CD4-positive, alpha-beta T cell treated with Interleukin-12 subunit alpha and Interleukin-12 subunit beta, for 1 hour (primary cell): Measurements from ENCODE around the gene UPK3BL1.
A peak's percentile ranks its signal among the peaks of the same experiment; 100 is the strongest.
"Not testable (repeated sequence)": the region's sequence is repeated elsewhere in the genome, so short reads cannot be mapped to it uniquely, and the experiment has no call there.

Experiments used
- DNase-seq: peaks from one replicate; pipeline ENCODE4 v3.0.0-alpha.2; 2020

UPK3BL1 gene, protein sequence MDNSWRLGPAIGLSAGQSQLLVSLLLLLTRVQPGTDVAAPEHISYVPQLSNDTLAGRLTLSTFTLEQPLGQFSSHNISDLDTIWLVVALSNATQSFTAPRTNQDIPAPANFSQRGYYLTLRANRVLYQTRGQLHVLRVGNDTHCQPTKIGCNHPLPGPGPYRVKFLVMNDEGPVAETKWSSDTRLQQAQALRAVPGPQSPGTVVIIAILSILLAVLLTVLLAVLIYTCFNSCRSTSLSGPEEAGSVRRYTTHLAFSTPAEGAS

DNA sequence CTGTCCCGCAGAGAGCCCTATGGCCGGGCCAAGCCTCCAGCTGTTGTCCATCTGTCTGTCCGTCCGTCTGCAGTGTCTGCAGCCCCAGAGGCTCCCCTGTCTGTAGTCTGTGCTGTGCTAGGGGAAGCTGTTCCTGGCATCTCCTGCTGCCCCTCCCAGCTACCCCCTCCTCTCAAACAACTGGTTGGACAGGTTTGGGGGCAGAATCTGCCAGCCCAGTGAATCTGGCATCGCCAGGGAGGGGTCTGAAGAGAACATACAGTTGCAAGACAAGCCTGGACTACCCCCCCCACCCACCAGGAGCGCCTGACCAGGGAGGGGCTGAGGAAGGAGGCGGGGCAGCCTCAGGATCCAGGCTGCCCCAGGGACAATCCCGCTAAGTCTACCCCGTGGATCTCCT lies at the start of gene UPK3BL1:
UPK3BL1 (minus strand) TSS at position 101 of the 400 bp plus-strand sequence; CDS start at position 51, 50 bp downstream.
- not testable (repeated sequence) for DNase-seq

DNA sequence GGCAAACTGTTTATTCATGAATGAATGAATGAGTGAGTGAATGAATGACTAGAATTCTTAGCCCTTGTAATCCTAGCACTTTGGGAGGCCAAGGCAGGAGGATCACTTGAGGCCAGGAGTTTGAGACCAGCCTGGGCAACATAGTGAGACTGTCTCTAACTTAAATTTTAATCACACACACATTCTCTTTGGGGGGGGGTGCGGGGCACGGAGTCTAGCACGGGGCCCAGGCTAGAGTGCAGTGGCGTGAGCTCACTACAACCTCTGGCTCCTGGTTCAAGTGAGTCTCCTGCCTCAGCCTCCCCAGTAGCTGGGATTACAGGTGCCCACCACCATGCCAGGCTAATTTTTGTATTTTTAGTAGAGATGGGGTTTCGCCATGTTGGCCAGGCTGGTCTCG lies 48.0 kb upstream of the UPK3BL1 start:
- not testable (repeated sequence) for DNase-seq

DNA sequence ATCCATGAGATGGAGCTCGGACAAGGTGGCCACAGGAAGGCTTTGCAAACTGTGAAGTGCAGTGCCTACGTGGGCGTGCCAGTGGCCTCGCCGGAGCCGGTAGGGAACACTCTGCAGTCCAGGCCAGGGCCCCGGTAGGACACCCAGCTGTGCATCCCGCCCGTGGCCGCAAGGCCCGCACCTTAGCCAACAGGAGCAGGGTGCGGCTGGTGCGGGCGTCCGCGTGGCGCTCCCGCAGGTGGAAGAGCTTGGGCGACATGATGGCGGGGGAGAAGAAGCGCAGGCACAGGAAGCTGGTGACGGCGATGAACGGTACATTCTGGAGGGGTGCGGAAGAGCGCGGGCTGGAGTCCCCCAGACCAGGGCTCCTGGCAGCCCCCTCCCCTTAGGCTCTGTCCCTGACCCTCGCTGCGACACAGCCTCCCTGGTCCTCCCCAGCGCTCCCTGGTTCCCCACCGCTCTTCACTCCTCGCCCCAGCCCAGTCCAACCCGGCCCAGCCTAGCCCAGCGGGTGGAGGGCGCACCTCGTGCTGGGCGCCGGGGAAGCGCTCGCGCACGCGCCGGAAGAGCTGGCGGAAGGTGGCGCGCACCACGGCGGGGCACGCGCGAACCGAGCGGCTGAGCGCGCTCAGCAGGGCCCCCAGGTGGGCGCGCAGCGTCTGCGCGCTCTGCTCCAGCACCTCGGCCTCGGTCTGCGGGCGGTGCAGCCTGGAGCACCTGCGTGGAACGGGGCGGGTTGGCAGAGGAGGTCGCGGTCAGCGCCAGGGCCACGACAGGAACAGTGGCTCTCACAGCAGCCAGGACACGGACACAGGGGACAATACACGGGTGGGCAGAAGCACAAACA lies 47.1 kb upstream of the UPK3BL1 start:
- not testable (repeated sequence) for DNase-seq

DNA sequence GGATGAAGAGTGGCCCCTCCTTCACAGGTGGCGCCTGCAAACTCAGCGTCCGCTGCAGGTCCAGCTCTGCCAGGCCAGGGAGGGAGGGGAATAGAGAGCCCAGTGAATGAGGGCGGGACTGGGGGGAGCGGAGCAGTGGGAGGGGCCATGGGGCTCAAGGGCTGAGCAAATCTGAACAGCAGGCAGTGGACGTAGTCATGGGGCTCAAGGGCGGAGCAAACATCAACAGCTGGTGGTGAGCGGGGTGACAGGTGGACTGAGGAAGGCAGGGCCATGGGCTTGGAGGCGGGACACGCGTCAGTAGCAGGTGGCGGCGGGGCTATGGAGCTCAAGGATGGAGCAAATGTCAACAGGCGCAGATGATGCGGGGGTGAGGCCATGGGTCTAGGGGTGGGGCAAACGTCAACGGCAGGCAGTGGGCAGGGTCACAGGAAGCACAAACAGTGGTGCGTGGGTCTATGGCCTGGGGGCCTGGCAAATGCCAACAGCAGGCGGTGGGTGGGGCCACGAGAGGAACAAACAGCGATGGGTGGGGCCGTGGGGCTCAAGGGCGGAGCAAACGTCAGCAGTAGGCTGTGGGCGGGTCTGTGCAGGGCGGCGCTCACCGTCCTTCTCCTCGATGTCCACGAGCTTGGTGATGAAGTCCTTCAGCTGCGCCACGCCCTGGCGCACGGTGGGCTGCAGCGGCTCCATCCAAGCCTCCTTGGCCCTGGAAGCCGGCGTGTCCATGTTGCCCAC lies 45.9 kb upstream of the UPK3BL1 start:
- DNase-seq, result not testable (repeated sequence)

DNA sequence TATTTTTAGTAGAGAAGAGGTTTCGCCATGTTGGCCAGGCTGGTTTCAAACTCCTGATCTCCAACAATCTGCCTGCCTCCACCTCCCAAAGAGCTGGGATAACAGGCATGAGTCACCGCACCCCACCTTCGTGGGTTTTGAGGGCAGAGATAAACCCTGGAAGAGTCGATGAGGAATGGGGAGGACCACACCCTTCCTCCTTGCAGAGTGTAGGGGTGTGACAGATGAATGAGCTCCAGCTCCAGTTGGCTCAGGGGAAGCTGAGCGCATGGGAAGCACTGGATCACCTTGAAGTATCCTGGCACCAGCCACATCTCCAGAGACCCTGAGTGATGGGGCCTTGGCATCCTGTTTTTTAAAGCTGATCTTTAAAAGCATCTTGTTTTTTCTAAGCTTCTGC lies 40.0 kb upstream of the UPK3BL1 start:
- DNase-seq, result not testable (repeated sequence)

DNA sequence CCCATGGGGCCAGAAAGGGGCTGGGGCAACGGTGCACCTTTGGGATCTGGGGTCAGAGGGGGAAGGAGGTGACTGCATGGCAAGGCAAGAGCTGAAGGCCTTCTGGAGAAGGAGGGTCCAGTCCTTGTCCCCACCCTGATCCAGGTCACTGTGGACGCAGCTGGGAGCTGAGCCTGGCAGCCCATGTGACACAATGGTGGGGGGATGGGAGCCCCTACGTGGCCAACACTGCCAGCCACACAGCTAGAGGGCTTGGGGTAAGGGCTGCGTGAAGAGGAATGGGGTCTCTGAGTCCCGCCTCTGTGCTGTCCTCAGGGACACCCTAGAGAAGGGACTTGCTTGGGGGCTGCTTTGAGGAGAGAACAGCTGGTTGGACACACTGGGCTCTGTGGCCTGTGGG lies 38.2 kb upstream of the UPK3BL1 start:
- DNase-seq, result not testable (repeated sequence)

DNA sequence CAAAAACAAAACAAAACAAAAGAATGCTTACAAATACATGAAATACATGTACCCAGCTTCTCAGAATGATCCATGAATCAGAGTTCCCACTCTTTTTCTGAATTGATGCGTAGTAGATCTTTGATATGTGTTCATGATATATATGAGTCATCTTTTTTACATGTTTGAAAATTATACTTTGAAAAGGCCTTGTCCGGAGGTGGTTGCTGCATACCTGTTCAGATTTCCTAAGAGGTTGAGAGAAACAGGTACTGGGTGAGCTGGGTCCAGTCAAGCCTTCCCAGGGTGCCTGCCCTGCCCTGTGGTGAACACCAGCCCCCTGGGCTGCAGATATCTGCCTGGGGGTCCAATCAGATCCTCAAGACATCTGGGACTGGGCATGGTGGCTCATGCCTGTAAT lies 33.0 kb upstream of the UPK3BL1 start:
- not testable (repeated sequence) for DNase-seq

DNA sequence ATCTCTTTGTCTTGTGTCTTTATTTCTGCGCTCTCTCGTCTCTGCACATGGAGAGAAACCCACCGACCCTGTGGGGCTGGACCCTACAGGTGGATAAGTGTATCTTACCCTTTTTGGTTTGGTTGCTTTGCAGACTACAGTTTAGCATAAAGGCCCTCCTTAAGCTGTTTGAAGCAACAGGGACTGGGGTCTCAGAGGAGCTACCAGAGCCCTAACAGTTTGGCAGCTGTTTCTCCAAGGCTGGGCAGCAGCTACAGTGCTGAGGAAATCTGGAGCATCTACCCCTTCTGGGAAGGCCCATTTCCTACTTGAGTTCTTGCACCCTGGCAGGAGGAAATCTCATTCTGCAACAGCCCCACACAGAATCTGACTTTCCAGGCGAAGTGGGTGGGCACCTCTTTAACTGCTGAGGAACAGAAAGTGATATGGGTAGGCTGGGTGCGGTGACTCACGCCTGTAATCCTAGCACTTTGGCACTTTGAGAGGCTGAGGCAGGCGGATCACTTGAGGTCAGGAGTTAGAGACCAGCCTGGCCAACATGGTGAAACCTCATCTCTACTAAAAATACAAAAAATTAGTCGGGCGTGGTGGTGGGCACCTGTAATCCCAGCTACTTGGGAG lies 31.0 kb upstream of the UPK3BL1 start:
- DNase-seq, result not testable (repeated sequence)

DNA sequence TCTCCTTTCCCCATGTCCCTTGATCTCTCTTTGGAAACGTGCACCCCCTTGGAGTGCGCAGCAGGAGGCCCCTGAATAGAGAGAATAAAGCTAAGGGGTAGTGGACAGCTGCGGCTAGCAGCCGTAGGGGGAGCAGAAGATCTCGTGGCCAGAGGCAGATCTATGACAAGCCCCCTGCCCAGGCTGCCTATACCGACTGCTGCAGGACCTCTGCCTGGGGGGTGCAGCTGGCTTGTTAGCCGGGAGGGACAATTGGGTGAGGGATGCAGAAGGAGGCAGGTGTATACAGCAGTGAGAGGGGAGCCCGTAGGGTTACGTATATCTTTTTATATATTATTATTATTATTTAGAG lies 29.3 kb upstream of the UPK3BL1 start:
- not testable (repeated sequence) for DNase-seq

DNA sequence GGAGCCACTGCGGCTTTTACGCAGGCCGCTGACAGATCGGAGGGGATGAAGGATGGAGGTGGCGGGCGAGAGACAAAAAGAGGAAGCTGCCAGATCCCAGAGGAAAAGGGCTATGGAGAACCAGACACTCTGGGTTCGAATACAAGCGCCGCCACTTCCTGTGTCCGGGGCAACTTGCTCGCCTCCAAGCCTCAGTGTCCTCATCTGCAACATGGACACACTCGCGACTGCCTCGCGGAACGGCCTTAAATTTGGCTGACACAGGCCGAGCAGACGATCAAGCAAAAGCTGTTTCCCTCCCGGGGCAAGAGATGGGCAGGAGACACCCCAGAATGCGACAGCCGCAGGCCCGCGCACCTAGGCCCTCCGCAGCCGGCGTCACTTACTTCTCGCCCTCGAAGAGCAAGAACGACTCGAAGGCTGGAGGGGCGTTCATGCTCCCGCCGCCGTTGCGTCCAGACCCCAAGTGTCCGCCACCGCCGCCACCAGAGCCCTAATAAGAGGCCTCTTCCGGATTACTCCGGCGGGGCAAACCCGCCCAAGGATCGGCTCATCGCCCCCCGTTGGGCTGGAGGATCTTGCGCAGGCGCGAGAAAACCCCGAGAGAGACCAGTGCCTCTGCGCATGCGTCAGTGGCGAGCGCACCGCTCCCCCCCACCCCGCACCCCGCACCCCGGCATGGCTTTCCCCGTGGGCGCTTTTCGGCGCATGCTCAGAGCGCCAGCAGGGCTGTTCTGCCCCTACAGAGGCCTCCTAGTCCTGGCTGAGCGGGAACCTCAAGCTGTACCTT lies 28.8 kb upstream of the UPK3BL1 start, which contains the start of gene POLR2J2:
POLR2J2 (minus strand) TSS at position 498 of the 790 bp plus-strand sequence; CDS start at position 436, 62 bp downstream.
- peak; percentile 98 for DNase-seq

DNA sequence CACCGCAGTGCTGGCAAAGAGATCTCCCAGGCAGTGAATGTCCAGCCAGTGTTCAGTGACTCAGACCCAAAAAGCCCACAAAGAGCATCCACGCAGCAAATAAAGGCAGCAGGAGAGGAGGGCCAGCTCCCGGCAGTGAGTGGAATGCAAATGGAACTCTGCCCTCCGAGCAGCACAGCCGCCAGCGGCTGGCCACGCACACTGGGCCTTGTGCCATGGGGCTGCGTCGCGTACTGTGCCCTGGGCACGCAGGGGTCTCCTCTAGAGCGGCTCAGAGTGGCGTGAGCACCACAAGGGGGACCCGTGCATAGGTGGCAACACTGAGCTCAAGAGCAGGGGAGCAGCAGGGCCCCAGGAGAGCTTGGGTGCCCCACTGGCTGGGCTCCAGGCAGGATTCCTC lies 24.9 kb upstream of the UPK3BL1 start:
- not testable (repeated sequence) for DNase-seq

DNA sequence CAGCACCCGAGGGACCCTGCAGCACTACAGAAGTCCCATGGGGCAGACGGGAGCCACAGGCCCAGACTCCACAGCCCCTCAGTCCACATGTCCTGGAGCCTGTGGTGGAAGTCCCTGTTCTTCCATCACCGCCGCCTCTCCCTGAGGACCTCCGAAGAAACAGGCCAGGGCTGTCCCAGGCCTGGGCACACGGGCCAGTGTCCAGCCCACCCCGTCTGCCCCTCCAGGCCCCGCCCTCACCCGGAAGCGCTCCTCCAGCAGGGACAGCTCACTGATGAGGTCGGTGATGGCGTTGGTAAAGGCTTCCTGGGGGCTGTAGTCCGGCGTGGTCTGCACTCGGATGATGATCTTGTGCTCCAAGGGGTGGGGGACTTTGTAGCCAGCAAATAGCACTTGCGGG lies 24.3 kb upstream of the UPK3BL1 start:
- DNase-seq, result not testable (repeated sequence)

DNA sequence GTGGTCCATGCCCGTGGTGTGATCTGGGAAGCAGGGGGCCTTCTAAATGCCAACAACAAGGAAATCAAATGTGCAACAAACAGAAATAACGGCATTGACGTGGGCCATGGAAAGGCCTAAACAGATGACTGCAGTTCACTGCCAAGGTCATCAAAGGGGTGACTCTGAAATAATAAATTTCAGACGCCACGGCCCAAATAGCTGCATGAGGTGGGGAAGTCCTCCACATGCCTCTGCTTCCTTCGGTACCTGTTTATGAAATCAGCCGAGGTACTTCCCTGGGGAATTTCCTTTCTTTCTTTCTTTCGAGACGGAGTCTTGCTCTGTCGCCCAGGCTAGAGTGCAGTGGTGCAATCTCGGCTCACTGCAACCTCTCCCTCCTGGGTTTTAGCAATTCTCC lies 22.2 kb upstream of the UPK3BL1 start:
- DNase-seq, result not testable (repeated sequence)

DNA sequence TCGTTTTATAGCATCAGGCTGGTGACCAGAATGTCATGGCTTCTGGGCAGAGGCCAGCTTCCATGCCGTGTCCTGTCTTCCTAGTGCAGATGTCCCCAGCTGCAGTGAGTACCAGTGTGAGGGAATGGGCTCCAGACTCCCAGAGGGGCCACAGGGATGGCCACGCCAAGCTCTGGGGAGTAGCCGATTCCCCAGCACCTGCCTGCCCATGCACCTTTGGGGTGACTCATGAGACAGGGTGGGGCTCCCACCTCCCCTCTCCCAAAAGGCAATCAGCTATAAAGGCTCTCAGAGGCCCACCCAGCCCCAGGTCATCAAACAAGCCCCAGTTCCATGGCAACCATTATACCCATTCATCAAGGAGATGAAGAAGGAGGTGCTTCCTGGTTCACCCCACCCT lies 7.3 kb upstream of the UPK3BL1 start, which contains the start of gene SPDYE2B:
SPDYE2B (plus strand) TSS at position 396 of the 400 bp plus-strand sequence. CDS start 2,030 bp downstream, outside the sequence.
- not testable (repeated sequence) for DNase-seq

DNA sequence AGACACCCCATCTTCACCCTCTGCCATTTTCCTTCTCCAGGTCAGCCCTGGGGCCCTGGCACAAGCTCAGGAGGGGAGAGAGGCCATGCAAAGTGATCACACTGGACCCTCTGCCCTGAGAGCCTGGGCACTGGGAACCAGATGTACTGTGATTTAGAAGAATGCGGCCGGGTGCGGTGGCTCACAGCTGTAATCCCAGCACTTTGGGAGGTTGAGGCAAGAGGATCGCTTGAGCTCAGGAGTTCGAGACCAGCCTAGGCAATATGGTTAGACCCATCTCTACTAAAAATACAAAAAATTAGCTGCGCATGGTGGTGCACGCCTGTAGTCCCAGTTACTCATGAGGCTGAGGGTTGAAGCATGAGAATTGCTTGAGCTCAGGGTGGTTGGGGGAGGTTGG lies 5.2 kb upstream of the UPK3BL1 start:
- not testable (repeated sequence) for DNase-seq

DNA sequence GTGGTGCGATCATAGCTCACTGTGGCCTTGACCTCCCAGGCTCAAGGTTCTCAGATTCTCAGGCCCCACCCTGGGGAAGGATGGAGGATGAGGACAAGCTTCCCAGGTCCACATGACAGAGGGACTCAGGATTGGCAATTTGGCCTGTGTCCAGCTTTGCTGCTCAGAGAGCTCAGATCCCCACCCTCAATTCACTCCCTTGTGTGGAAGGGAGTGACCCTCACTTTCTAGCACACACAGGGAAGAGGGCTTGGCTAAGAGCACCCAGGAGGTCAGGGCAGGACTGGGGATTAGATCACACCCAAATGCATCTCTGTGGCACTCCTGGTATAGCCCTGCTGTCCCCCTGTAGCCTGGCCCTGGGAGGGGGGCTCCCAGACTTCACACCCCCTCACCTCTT lies 813 bp upstream of the UPK3BL1 start:
- DNase-seq, result not testable (repeated sequence)

DNA sequence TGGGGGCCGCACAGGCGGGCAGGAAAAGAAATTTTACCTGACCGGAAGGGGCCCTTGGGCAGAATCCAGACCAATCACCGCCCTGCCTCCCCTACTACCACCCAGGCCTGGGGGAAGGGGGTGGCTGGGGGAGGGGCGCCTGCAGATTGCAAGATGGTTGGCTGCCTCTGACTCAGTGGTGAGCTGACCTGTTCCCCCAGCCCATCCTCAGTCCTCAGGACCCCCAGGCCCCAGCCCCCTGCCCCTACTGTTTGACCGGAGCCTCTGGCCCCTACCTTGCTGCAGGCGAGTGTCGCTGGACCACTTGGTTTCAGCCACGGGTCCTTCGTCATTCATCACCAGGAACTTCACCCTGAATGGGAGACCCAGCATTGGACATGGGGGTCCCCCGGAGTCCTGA lies 3.7 kb downstream of the UPK3BL1 start:
- not testable (repeated sequence) for DNase-seq

DNA sequence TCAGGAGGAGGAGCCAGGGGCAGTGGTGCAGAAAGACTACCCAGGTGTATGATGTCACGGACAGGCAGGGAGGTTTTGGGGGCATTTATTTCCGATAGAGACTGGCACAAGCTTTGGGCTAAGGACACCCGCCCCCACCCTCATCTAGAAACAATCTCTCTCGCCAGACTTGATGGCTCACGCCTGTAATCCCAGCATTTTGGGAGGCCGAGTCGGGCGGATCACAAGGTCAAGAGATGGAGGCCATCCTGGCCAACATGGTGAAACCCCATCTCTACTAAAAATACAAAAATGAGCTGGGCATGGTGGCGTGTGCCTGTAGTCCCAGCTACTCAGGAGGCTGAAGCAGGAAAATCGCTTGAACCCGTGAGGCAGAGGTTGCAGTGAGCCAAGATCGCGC lies 5.6 kb downstream of the UPK3BL1 start:
- not testable (repeated sequence) for DNase-seq

DNA sequence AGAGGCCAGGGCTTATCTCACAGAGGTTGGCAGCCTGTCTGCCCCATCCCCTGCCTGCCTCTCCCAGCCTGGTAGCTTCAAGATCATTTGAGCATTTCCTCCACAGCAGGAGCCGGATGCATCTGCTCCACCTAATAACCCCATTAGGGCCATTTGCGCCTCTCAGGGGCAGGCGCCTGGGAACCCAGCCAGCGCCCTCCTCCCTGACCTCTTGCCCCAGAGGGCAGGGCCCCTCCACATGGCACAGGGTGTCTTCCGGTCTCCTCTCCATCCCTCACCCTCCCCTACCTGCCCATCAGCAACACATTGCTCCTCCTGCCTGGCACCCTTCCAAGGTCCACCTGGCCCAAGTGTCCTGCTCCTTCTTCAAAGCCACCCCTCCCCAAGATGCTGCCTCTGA lies 7.2 kb downstream of the UPK3BL1 start:
- DNase-seq, result not testable (repeated sequence)

DNA sequence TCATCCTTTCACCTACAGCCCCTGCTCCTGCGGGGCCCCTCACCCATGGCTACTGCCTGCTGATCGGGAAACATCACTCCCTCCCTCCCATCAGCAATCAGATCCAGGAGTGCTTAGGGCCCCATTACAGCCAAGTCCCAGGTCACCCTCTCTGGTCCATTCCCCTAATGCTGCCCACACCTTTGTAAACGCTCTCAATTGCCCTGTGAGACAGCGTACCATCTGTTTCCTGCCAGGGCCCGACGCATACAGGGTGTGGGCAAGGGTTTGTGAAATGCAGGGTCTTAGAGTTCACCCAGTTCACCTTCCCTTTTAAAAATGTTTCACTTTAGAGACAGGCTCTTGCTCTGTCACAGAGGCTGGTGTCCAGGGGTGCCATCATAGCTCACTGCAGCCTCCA lies 8.3 kb downstream of the UPK3BL1 start:
- not testable (repeated sequence) for DNase-seq

DNA sequence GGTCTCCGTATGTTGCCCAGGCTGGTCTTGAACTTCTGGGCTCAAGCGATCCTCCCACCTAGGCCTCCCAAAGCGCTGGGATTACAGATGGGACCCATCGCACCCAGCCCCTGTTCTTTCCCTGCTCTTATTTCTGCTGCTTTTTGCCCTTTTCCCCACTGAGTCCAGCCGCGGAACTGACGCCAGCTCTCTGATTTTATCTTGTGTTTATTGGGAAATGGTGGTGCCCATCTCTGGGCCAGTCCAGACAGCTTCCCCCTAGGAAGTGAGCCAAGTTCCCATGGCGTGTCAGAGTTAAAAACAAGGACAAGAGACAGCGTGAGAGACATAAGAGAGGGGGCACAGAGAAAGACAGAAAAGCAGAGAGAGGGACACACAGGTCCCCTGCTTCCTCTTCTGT lies 12.0 kb downstream of the UPK3BL1 start:
- not testable (repeated sequence) for DNase-seq
